ENCODE data around the gene PEX7. TPM values are rescaled to one million over a fixed set of nuclear protein-coding genes. Genes with fewer than 3 reads are reported as not detected.
"Not testable (repeated sequence)": the region's sequence is repeated elsewhere in the genome, so short reads cannot be mapped to it uniquely, and the experiment has no call there.

PEX7 gene
- total RNA-seq, 1 donor from 2014 or later = 6.9 TPM

GRCh38 chr6:136846046-136846445 is 23.7 kb downstream of the PEX7 start:
- Mint-ChIP-seq H3K4me1 (ENCODE audit: low read depth) (peaks cover 3% of the 10 kb centered on the region), H3K36me3 (ENCODE audit: insufficient read depth) (peaks cover 35% of the 10 kb centered on the region), H3K27me3 (no peaks in the 10 kb centered on the region), H3K27ac (no peak overlapping the region), H3K9me3 (ENCODE audit: low read depth) (peaks cover 13% of the 10 kb centered on the region), H3K4me3 (ENCODE audit: low read depth) (no peak overlapping the region)
- TF ChIP-seq CTCF (IDR thresholded peaks at IDR 0.05; ENCODE audit: unreplicated experiment) = peak; percentile 80
- no peak for DNase-seq (ENCODE audit: low spot score, unreplicated experiment)

GRCh38 chr6:136846477-136846876 is 24.1 kb downstream of the PEX7 start:
- Mint-ChIP-seq H3K9me3 (ENCODE audit: low read depth) (peaks cover 13% of the 10 kb centered on the region), H3K36me3 (ENCODE audit: insufficient read depth) (peaks cover 35% of the 10 kb centered on the region)
- H3K4me1 Mint-ChIP-seq (ENCODE audit: low read depth); H3K27ac Mint-ChIP-seq; H3K27me3 Mint-ChIP-seq; H3K4me3 Mint-ChIP-seq (ENCODE audit: low read depth); DNase-seq (ENCODE audit: low spot score, unreplicated experiment): not testable (repeated sequence)

GRCh38 chr6:136849979-136850563 is 27.7 kb downstream of the PEX7 start:
- not testable (repeated sequence) for H3K4me3 Mint-ChIP-seq (ENCODE audit: low read depth); H3K27ac Mint-ChIP-seq; H3K27me3 Mint-ChIP-seq; DNase-seq (ENCODE audit: low spot score, unreplicated experiment); H3K4me1 Mint-ChIP-seq (ENCODE audit: low read depth)
- Mint-ChIP-seq H3K36me3 (ENCODE audit: insufficient read depth) (peaks cover 43% of the 10 kb centered on the region), H3K9me3 (ENCODE audit: low read depth) (peaks cover 18% of the 10 kb centered on the region)

GRCh38 chr6:136859430-136859829 is 37.0 kb downstream of the PEX7 start:
- H3K27ac Mint-ChIP-seq = no peak overlapping the region
- no peaks in the 10 kb centered on the region for H3K9me3 Mint-ChIP-seq (ENCODE audit: low read depth)
- H3K4me3 Mint-ChIP-seq (ENCODE audit: low read depth) = no peak overlapping the region
- no peaks in the 10 kb centered on the region for H3K27me3 Mint-ChIP-seq
- no peaks in the 10 kb centered on the region for H3K4me1 Mint-ChIP-seq (ENCODE audit: low read depth)
- peaks cover 4% of the 10 kb centered on the region for H3K36me3 Mint-ChIP-seq (ENCODE audit: insufficient read depth)
- no peak for DNase-seq (ENCODE audit: low spot score, unreplicated experiment)
- TF ChIP-seq CTCF (IDR thresholded peaks at IDR 0.05; ENCODE audit: unreplicated experiment) = no peak

- Mint-ChIP-seq H3K9me3 (ENCODE audit: low read depth) (no peaks in the 10 kb centered on the region), H3K36me3 (ENCODE audit: insufficient read depth) (peaks cover 4% of the 10 kb centered on the region), H3K27me3 (no peaks in the 10 kb centered on the region), H3K27ac (no peak overlapping the region), H3K4me1 (ENCODE audit: low read depth) (no peaks in the 10 kb centered on the region), H3K4me3 (ENCODE audit: low read depth) (no peak overlapping the region)
- TF ChIP-seq CTCF (IDR thresholded peaks at IDR 0.05; ENCODE audit: unreplicated experiment) = no peak
- no peak for DNase-seq (ENCODE audit: low spot score, unreplicated experiment)
These were observed 37.7 kb downstream of the PEX7 start for GRCh38 chr6:136860043-136860442.

- H3K4me1 Mint-ChIP-seq (ENCODE audit: low read depth) = no peaks in the 10 kb centered on the region
- H3K27me3 Mint-ChIP-seq = no peaks in the 10 kb centered on the region
- no peak overlapping the region for H3K27ac Mint-ChIP-seq
- no peak for TF ChIP-seq CTCF (IDR thresholded peaks at IDR 0.05; ENCODE audit: unreplicated experiment)
- peaks cover 2% of the 10 kb centered on the region for H3K36me3 Mint-ChIP-seq (ENCODE audit: insufficient read depth)
- DNase-seq (ENCODE audit: low spot score, unreplicated experiment) = no peak
- H3K9me3 Mint-ChIP-seq (ENCODE audit: low read depth) = no peaks in the 10 kb centered on the region
- no peak overlapping the region for H3K4me3 Mint-ChIP-seq (ENCODE audit: low read depth)
These were observed 40.3 kb downstream of the PEX7 start for GRCh38 chr6:136862662-136863061.

All from progenitor cell of endocrine pancreas (in vitro differentiated cells).